Fibroblast of villous mesenchyme (primary cell): ENCODE data around the gene RGS12. TPM values are rescaled to one million over a fixed set of nuclear protein-coding genes. Genes with fewer than 3 reads are reported as not detected.

Experiments used
- DNase-seq: peaks from one replicate; pipeline ENCODE4 v3.0.0-alpha.2; 2010; ENCODE audit warnings: low read depth
- H3K4me3 ChIP-seq: 2 replicates; pipeline ENCODE4 v1.5.1; 2011; ENCODE audit warnings: low read depth, mild to moderate bottlenecking, low read length
- CTCF ChIP-seq: IDR thresholded peaks from 2 replicates; pipeline ENCODE4 v1.5.1; 2012; ENCODE audit warnings: low read depth, mild to moderate bottlenecking, low read length; ENCODE audit not compliant: insufficient read depth
- total RNA-seq: library from RNA; depleted of rRNA; stranded (reverse); fragments of >200 nt; gene quantifications from 2 replicates; pipeline ENCODE4 v1.2.3, GENCODE V29; 2012

The RGS12 gene
- total RNA-seq, 1 donor = 11.7 TPM

GRCh38 chr4:3251691-3252479 lies 40.9 kb upstream of the RGS12 start:
- TF ChIP-seq CTCF = no peak
- DNase-seq = no peak
- no peak overlapping the region for H3K4me3 ChIP-seq

DNA sequence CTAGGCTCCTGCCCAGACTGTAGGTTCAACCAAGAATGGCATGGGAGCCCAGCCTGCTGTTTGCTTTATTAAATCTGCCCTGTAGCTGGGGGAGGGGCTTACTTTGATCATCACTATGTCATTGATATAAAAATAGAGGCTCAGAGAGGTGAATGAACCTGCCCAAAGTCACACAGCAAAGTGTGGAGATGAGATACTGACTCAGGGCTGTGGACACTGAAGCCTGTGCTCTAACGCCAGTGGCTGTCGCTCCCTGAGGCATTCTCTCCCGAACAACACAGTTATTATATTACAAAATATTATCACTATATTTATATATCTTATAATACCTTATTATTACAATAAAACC lies 40.4 kb upstream of the RGS12 start:
- H3K4me3 ChIP-seq = no peak overlapping the region
- no peak for TF ChIP-seq CTCF
- DNase-seq = no peak

DNA sequence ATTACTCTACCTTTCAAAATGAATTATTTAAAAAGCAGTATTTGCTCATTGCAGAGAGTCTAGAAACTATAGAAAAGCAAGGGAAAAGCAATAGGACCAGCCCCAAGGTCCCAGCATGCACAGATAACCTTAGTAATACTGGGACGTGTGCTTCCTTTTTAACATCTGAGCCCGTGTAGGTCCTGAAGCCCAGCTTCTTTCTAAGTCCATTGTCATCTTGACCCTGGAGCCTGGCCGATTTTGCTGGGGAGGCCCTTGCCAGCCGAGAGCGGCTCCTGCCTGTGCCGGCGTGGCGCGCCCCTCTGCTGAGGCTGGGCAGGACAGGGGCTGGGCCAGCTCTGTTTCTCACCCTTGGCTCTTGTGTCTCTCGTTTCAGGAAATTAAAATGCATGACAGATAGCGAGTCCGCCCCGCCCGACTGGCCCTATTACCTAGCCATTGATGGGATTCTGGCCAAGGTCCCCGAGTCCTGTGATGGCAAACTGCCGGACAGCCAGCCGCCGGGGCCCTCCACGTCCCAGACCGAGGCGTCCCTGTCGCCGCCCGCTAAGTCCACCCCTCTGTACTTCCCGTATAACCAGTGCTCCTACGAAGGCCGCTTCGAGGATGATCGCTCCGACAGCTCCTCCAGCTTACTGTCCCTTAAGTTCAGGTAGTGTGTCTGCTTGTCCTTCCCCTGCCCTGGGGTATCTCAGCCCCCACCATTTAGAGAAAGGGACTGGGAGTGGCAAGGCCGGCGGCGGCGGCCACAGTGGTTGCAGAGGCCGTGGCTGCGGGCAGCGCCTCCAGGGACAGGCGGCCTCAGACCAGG lies 39.8 kb upstream of the RGS12 start:
- TF ChIP-seq CTCF = no peak
- DNase-seq = no peak

DNA sequence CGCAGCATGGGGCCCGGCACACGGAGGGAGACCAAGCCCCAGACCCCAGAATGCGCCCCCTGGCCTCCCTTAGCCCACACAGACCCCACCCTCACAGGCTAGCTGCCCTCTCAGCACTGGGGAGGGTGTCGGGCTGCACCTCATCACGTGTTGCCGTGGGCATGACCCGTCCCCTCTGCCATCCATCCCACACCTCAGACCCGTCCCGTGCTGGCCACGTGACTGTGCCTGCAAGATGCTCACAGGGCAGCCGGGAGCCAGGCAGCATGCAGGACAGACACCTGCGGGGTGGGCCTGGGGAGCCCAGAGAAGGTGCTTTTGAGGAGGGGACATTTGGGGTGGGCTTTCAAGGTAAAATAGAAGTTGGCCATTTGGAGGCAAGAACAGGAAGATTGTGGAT lies 39.0 kb upstream of the RGS12 start:
- DNase-seq = no peak
- no peak overlapping the region for H3K4me3 ChIP-seq
- TF ChIP-seq CTCF = no peak

More for the DNA sequence above, 39.8 kb upstream of the RGS12 start:
- no peak overlapping the region for H3K4me3 ChIP-seq

DNA sequence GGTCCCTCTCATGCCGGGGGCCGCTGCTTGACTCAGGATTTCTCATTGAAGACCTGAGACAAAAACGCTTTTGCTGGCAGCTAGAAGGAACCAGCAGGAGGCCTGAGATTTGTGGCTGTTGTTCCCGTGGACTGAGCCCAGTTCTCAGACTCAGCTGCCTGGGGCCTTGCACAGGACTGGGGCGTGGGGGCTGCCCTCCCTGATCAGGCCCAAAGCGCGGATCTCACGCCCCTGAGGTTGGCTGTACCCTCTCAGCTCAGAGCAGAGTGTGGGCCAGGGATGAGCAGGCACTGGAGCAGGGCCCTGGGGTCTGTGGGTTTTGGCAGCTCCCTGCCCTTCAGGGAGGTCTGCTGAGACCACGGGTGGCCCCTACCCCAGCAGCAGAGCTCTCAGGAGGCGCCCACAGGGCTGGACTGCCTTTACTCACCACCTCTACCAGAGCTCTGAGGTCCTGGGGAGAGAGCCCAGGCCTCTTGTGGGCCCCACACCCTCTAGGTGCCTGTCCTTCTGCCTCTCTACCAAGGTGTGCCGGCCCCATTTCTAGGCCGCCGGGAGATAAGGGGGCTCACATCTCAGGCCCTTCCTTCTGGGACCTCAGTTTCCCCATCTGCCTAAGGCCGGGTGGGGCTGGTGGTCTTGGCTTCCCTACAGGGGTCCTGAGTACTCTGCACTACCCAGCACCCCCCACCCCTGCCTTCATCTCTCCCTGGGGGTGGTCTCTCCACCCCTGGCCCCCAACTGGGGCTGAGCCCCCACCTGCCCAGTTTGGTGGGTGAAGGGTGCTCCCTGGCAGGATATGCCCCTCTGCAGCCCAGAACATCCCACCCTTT lies 38.3 kb upstream of the RGS12 start:
- no peak for DNase-seq

More for the DNA sequence above, 38.3 kb upstream of the RGS12 start:
- H3K4me3 ChIP-seq = no peak overlapping the region
- TF ChIP-seq CTCF = no peak
